ENCODE results near the gene RPL13A.
A peak's percentile ranks its signal among the peaks of the same experiment; 100 is the strongest.
"Not testable (repeated sequence)": the region's sequence is repeated elsewhere in the genome, so short reads cannot be mapped to it uniquely, and the experiment has no call there.

RPL13A gene

DNA sequence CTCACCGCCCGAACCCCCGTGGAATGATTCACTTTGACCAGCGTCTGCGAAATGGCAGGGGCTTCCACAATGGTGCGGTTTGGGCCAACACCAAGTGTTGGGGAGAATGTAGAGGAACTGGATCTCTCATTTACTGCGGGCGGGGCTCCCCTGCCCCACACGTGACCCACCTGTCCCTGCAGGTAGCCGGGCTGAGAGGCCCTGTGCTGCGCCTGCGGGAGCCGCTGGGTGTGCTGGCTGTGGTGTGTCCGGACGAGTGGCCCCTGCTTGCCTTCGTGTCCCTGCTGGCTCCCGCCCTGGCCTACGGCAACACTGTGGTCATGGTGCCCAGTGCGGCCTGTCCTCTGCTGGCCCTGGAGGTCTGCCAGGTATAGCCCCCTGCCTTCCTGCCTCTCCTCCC, 19.2 kb upstream of the RPL13A start:
- Histone ChIP-seq H3K36me3 (ENCODE audit: insufficient read depth, low read length) (no peaks in the 10 kb centered on the region), H3K4me1 (ENCODE audit: insufficient read depth, low read length) (peaks cover 3% of the 10 kb centered on the region; the same call in 1 of the 2 replicates), H3K9me3 (ENCODE audit: control insufficient read depth, insufficient read depth, low read length) (no peaks in the 10 kb centered on the region), H3K9ac (ENCODE audit: low read depth, low read length) (no peak overlapping the region)

DNA sequence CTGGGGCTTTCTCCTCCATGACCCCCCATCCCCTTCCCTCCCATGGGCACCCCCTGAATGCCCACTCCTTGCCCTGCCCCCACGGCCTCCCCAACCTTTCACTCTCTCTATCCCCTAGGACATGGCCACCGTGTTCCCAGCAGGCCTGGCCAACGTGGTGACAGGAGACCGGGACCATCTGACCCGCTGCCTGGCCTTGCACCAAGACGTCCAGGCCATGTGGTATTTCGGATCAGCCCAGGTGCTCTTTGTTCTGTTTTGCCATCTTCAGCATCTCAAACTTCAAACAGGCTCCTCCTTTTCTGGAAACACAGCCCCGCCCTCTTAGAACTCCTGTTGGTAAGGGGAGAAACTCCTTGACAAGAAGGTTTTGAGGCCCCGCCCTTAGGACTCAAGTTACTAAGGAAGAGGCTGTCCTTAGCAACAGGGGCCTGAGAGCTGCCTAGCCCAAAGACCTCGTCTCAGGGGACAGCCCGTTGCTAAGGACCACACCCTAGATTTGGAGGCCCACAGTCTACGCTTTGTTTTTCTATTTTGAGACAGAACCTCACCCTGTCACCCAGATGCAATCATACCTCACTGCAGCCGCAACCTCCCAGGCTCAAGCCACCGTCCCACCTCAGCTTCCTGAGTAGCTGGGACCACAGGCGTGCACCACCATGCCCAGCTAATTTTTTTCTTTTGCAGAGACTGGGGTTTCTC, 18.5 kb upstream of the RPL13A start:
- H3K9ac ChIP-seq (ENCODE audit: low read depth, low read length), result no peak overlapping the region
- no peaks in the 10 kb centered on the region for H3K9me3 ChIP-seq (ENCODE audit: control insufficient read depth, insufficient read depth, low read length)
- H3K4me1 ChIP-seq (ENCODE audit: insufficient read depth, low read length), result peaks cover 7% of the 10 kb centered on the region; the same call in 1 of the 2 replicates
- H3K36me3 ChIP-seq (ENCODE audit: insufficient read depth, low read length), result no peaks in the 10 kb centered on the region

DNA sequence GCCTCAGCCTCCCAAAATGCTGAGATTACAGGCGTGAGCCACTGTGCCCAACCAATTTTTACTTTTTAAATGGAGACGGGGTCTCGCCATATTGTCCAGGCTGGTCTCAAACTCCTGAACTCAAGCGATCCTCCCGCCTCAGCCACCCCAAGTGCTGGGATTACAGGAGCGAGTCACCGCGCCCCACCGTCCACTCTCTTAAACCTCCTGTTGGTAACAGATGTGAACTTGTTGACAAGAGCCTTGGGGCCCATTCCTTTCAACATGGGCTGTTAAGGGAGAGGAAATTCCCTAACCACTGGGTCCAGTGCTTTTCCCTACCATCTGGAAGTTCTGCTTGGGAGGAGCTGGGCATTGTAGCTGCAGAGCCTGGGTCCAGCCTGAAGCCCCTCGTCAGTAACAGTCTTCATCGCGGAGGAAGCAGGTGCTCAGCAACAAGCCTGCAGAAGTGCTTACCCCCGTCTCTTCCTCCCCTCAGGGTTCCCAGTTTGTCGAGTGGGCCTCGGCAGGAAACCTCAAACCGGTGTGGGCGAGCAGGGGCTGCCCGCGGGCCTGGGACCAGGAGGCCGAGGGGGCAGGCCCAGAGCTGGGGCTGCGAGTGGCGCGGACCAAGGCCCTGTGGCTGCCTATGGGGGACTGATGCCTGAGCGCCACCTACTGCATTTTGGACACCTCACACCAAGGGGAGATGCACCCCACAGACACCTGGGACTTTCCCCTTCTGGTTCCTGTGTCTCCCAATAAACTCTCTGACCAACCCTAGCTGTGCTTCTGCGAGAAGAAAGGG, 17.4 kb upstream of the RPL13A start:
- Histone ChIP-seq H3K4me1 (ENCODE audit: insufficient read depth, low read length) (peaks cover 7% of the 10 kb centered on the region; the same call in 1 of the 2 replicates), H3K9me3 (ENCODE audit: control insufficient read depth, insufficient read depth, low read length) (no peaks in the 10 kb centered on the region), H3K36me3 (ENCODE audit: insufficient read depth, low read length) (no peaks in the 10 kb centered on the region), H3K9ac (ENCODE audit: low read depth, low read length) (no peak overlapping the region)

DNA sequence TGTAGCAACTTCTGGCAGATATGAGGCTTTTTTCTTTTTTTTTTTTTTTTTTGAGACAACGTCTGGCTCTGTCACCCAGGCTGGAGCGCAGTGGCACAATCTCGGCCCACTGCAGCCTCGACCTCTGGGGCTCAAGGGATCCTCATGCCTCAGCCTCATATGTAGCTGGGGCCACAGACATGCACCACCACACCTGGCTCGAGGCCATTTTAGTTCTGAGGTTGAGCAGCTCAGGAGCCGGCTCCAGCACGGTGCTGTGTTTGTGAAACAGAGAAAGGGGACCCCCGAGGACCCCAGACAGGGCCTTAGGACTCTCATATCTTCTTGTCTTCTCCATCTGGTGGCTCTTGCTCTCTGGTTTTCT, 16.8 kb upstream of the RPL13A start:
- H3K9ac ChIP-seq (ENCODE audit: low read depth, low read length), result no peak overlapping the region
- peaks cover 7% of the 10 kb centered on the region; the same call in 1 of the 2 replicates for H3K4me1 ChIP-seq (ENCODE audit: insufficient read depth, low read length)
- H3K36me3 ChIP-seq (ENCODE audit: insufficient read depth, low read length), result no peaks in the 10 kb centered on the region
- H3K9me3 ChIP-seq (ENCODE audit: control insufficient read depth, insufficient read depth, low read length), result no peaks in the 10 kb centered on the region

DNA sequence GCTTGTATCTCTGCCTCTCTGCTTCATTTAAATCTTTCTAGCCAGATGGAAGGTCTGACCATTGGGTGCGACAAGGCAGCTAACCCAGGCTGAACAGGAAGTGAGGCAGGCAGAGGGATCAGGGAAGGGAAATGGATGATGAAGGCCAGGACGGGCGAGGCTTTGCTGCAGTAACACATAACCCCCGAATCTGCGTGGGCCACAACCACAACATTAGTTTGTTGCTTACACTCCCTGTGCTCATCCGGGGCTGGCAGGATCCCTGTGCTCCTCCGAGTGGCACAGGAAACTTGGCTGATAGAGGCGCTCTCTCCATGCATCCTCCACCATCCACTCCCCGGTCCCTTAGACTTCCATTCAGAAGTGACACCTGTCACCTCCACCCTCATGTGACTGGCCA, 14.5 kb upstream of the RPL13A start:
- H3K4me1 ChIP-seq (ENCODE audit: insufficient read depth, low read length), result peaks cover 7% of the 10 kb centered on the region; the same call in 1 of the 2 replicates
- no peak overlapping the region for H3K9ac ChIP-seq (ENCODE audit: low read depth, low read length)
- H3K36me3 ChIP-seq (ENCODE audit: insufficient read depth, low read length), result no peaks in the 10 kb centered on the region
- H3K9me3 ChIP-seq (ENCODE audit: control insufficient read depth, insufficient read depth, low read length), result no peaks in the 10 kb centered on the region

DNA sequence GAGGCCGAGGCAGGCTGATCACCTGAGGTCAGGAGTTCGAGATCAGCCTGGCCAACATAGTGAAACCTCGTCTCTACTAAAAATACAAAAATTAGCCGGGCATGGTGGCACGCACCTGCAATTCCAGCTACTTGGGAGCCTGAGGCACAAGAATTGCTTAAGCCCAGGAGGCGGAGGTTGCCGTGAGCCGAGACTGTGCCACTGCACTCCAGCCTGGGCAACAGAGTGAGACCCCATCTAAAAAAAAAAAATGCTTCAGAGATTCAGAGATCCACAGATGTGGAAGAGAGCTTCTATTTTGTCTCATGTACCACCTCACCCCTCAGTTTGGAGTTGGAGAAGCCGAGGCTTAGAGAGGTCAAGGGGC, 13.9 kb upstream of the RPL13A start:
- not testable (repeated sequence) for H3K9ac ChIP-seq (ENCODE audit: low read depth, low read length); H3K9me3 ChIP-seq (ENCODE audit: control insufficient read depth, insufficient read depth, low read length); H3K4me1 ChIP-seq (ENCODE audit: insufficient read depth, low read length); H3K36me3 ChIP-seq (ENCODE audit: insufficient read depth, low read length)

DNA sequence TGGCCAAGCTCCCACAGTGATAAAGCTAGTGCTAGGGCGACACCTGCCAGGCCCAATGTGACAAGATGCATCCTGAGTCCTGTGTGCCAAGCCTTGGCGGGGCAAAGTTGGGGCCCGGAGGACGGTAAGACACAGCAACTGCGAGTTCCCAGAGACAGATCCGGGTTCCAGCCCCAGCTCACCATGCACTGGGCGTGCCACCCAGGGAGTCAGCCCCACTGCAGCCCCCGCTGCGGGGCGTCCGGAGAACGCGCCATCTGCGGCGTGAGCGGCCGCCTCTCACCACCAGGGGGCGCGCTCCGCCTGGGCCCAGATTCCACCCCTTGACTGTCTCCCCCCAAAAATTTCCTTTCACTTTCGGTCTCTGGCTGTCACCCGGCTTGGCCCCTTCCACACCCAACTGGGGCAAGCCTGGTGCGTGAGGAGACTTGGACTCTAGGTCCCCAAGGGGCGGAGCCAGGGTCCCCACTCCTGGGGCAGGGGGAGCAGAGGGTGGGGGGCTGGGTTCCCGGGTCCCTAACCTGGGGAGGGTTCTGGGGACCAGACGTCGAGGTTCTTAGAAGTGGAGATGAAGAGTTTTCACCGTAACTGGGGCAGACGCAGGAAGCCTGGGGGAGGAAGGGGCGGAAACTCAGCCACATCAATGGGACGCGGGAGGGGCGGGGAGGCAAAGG, 13.4 kb upstream of the RPL13A start, which contains the start of gene FLT3LG:
Gene FLT3LG (plus strand): TSS at position 348 of the 674 bp plus-strand sequence. CDS start 425 bp downstream, outside the sequence.
- Histone ChIP-seq H3K4me1 (ENCODE audit: insufficient read depth, low read length) (peaks cover 4% of the 10 kb centered on the region; the same call in 1 of the 2 replicates), H3K36me3 (ENCODE audit: insufficient read depth, low read length) (no peaks in the 10 kb centered on the region), H3K9ac (ENCODE audit: low read depth, low read length) (peak within 1 kb of the TSS; percentile 50; the same call in 1 of the 2 replicates), H3K9me3 (ENCODE audit: control insufficient read depth, insufficient read depth, low read length) (no peaks in the 10 kb centered on the region)

DNA sequence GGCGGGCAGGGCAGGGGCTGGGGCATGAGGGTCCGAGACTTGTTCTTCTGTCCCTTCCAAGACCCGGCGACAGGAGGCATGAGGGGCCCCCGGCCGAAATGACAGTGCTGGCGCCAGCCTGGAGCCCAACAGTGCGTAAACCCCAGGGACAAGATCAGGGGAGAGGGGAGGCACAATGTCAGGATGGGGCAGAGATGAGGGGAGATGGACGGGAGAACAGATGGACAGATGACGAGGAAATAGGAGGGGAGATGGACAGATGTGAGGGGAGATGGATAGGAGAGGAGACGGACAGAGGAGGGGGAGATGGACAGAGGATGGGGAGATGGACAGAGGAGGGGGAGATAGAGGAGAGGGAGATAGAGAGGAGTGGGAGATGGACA, 12.9 kb upstream of the RPL13A start:
- peak overlapping the region; percentile 50; the same call in 1 of the 2 replicates for H3K9ac ChIP-seq (ENCODE audit: low read depth, low read length)
- H3K4me1 ChIP-seq (ENCODE audit: insufficient read depth, low read length), result peaks cover 4% of the 10 kb centered on the region; the same call in 1 of the 2 replicates
- H3K36me3 ChIP-seq (ENCODE audit: insufficient read depth, low read length), result no peaks in the 10 kb centered on the region
- H3K9me3 ChIP-seq (ENCODE audit: control insufficient read depth, insufficient read depth, low read length), result no peaks in the 10 kb centered on the region

DNA sequence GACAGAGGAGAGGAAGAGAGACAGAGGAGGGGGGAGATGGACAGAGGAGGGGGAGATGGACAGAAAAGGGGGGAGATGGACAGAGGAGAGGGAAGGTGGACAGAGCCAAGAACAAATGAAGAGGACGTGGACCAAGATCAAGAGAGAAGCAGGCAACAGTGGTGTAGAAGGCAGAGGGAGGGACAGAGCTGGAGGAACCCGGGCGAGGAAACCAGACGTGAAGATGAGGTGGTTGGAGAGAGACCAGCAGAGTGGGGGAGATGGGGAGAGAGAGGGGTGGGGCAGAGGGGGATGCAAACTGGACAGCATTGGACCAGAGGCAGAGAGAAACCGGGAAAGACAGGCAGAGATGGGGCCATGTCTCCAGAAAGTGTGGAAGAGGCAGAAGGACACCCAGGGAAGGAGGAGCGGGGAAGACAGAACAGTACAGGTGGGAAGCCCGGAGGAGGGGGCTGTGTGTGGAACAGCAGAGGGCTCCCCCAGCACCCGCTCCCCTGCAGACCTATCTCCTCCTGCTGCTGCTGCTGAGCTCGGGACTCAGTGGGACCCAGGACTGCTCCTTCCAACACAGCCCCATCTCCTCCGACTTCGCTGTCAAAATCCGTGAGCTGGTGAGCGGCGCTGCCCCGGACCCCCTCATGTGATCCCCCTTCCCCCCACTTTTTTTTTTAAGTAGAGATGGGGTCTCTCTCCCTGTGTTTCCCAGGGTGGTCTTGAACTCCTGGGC, 12.1 kb upstream of the RPL13A start:
- no peak overlapping the region for H3K9ac ChIP-seq (ENCODE audit: low read depth, low read length)
- peaks cover 4% of the 10 kb centered on the region; the same call in 1 of the 2 replicates for H3K4me1 ChIP-seq (ENCODE audit: insufficient read depth, low read length)
- H3K9me3 ChIP-seq (ENCODE audit: control insufficient read depth, insufficient read depth, low read length), result no peaks in the 10 kb centered on the region
- no peaks in the 10 kb centered on the region for H3K36me3 ChIP-seq (ENCODE audit: insufficient read depth, low read length)

DNA sequence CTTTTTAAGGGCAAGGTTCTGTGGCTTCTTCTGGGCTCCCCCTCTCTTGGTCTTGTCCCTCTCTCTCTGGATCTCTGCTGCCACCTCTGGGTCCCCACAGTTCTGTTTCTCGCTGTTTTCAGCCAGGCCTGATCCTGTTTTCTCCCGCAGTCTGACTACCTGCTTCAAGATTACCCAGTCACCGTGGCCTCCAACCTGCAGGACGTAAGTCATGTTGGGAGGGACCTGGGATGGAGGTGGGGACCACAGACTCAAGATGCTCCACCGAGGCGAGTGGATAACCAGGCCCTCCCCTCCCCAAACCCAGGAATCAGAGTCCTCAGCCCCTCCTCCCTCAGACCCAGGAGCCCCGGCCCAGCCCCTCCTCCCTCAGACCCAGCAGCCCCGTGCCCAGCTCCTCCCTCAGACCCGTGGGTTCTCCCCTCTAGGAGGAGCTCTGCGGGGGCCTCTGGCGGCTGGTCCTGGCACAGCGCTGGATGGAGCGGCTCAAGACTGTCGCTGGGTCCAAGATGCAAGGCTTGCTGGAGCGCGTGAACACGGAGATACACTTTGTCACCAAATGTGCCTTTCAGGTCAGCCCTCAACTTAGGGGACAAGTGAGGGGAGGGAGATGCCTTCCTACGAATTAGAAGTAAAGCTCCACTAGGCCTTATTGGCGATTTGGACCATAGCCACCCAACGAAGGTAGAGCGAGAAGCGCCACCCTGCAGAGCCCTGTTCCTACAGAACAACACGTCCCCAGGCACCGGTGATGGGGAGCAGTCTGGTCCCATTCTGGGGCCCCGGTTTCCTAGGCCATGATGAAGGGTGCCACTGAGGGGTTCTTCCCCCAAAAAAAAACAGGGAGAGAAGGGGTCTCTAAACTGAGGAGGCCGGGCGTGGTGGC, 11.2 kb upstream of the RPL13A start:
- H3K9me3 ChIP-seq (ENCODE audit: control insufficient read depth, insufficient read depth, low read length), result no peaks in the 10 kb centered on the region
- H3K36me3 ChIP-seq (ENCODE audit: insufficient read depth, low read length), result no peaks in the 10 kb centered on the region
- H3K9ac ChIP-seq (ENCODE audit: low read depth, low read length), result no peak overlapping the region; the same call in 1 of the 2 replicates
- H3K4me1 ChIP-seq (ENCODE audit: insufficient read depth, low read length), result peaks cover 4% of the 10 kb centered on the region; the same call in 1 of the 2 replicates

DNA sequence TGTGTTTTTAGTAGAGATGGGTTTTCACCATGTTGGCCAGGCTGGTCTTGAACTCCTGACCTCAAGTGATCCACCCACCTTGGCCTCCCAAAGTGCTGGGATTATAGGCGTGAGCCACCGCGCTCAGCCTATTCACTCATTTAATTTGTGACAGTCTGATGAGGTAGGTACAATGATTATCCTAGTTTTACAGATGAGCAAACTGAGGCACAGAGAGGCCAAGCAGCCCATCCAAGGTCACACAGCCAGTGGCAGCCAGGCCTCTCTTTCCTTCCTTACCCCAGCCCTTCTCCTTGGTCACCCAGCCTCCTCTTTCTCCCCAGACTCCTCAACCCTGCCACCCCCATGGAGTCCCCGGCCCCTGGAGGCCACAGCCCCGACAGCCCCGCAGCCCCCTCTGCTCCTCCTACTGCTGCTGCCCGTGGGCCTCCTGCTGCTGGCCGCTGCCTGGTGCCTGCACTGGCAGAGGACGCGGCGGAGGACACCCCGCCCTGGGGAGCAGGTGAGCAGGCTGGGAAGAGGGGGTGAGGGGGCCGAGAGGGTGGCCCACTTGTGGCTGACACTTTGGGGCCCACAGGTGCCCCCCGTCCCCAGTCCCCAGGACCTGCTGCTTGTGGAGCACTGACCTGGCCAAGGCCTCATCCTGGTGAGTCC, 7.3 kb upstream of the RPL13A start:
- Histone ChIP-seq H3K9ac (ENCODE audit: low read depth, low read length) (no peak overlapping the region), H3K36me3 (ENCODE audit: insufficient read depth, low read length) (no peaks in the 10 kb centered on the region), H3K9me3 (ENCODE audit: control insufficient read depth, insufficient read depth, low read length) (no peaks in the 10 kb centered on the region), H3K4me1 (ENCODE audit: insufficient read depth, low read length) (no peaks in the 10 kb centered on the region; the same call in 1 of the 2 replicates)

DNA sequence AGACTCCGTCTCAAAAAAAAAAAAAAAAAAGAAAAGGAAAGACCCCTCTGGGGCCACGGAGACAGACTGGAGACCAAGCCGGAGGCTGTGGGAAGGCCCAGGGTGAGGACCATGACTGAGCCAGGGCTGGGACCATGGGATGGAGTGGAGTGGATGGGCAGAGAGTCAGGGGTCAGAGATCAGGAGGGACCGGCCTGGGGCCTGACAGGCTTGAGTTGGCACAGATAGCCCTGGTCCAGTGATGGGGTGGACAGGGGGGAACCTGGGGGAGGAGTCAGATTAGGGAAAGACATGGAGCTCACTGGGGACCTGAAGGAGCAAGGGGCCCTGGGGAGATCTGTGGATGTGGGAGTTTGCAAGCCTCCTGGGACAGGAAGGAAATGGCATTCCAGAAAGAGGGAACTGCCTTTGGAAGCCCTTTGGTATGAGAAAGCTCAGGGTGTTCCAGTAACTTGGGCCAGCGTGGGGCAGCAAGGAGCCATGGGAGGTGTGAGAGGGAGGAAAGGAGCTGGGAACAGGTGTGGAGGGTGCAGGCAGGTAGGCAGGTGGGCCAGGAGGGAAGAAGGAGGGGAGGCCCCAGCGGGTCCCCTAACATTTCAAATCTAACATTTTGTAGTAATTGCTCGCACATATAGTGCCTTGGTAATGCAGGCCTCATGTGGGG, 6.3 kb upstream of the RPL13A start:
- no peak overlapping the region for H3K9ac ChIP-seq (ENCODE audit: low read depth, low read length)
- no peaks in the 10 kb centered on the region for H3K36me3 ChIP-seq (ENCODE audit: insufficient read depth, low read length)
- H3K4me1 ChIP-seq (ENCODE audit: insufficient read depth, low read length), result no peaks in the 10 kb centered on the region
- no peaks in the 10 kb centered on the region for H3K9me3 ChIP-seq (ENCODE audit: control insufficient read depth, insufficient read depth, low read length)
